ENCODE data around the gene FAM181A.

GRCh38 chr14:93898081-93898611 lies 29.0 kb upstream of the FAM181A start:
- TF ChIP-seq EZH2 (IDR thresholded peaks at IDR 0.05; ENCODE audit: insufficient read depth, poor library complexity, severe bottlenecking) (no peak), EZH2phosphoT487 (IDR thresholded peaks at IDR 0.05; ENCODE audit: insufficient read depth, low read depth) (no peak)
